GM20431 (cell line): ENCODE data around the gene GRIK1.

Experiments
- in situ Hi-C: fragments of 300-500 bp; cut with MseI, MboI; formaldehyde crosslinking; loops from one replicate; pipeline ENCODE4 v1.15.0; 2020; ENCODE audit warnings: low sequenced_read_pairs; ENCODE audit not compliant: unreplicated experiment

GRIK1 gene

DNA sequence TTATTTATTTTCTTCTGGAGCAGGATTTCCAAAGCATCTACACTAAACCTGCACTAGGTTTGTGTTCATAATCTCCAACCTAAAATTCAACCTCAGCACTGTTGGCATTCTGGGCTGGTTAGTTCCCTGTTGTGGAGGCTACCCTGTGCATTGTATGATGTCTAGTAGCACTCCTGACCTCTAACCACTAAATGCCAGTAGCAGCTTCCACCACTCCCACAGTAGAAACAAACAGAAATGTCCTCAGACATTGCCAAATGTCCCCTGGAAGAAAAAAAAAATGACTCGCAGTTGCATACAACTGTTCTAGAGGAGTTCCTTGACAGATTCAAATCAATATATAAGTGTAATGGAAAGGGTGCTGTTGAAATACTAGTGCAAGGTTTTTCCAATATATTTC, 18.9 kb downstream of the GRIK1 start:
- in situ Hi-C loops, result no loop called here

DNA sequence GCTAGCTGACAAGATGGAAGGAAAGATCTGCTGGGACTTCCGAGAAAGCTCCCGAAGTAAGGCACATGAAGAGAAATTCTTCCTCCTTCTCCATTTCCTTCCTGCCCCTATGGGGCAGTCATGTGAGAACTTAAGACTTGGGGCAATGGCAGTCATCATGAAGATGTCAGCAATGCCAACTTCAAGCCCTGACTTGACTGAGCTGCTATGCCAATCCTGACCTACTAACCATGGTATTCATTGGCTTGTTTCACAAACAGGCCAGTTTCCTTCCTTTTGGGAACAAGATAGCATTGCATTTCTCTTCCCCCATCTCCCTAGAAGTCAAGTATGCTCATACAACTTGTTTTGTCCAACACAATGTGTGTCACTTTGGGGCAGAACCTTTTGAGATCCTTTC, 25.5 kb downstream of the GRIK1 start:
- in situ Hi-C loops, result no loop called here

DNA sequence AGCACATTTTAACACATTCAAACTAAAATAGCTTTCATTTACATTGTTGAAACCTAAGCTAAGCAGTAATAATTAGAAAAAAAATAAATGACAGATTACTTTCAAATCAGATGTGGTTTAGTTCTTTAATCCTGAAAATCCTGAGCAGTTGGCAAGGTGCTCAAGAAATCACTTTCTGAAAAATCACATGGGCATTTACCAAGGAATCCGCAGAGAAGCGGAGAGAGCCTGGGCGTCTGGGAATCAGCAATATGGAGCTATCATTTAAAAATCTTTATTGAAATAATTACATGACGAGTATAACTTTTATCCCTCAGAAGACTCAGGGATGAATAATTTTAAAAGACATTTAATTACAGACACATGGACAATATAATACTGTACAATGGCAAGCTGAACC, 30.2 kb downstream of the GRIK1 start:
- in situ Hi-C loops, result no loop called here

DNA sequence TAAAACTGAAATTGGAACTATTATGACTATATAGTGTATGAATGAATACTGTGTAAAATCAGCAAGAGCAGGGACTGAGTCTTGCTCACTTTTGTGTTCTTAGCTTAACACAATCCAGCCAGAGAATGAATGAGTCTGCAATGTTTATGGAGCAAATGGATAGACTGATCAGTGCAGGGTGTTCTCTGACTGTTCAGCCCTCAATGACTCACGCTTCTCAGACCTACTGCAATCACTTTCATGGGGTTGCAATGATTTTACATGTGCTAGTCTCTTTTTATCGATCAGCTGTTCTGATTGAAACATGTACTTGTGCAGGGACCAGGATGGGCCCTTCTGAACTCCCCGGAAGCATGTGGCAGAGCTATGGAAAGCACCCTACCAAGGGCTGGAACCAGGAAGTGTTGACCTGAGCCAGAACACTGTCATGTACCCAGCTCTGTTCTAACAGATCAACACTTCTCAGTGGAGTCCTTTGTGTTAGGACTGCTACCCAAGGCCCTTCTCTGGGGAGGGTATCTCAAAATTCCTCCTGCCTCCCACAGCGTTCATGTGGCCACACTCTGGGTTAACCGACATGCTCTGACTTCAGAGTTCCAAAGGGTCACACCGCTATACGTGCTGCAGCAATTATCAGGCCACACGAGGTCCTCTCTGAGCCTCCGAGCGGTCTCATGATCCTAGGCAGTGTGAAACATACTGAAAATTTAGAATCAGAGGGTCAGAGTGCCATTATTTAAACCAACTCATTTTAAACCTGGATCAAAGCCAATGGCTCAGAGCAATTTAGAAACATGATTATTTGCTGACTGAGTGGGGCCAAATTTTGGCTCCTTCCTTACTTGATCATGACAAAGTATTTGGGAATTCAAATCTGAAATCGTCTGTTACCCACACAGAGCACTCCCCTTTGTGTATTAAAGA, 35.2 kb downstream of the GRIK1 start:
- in situ Hi-C loops, result no loop called here

DNA sequence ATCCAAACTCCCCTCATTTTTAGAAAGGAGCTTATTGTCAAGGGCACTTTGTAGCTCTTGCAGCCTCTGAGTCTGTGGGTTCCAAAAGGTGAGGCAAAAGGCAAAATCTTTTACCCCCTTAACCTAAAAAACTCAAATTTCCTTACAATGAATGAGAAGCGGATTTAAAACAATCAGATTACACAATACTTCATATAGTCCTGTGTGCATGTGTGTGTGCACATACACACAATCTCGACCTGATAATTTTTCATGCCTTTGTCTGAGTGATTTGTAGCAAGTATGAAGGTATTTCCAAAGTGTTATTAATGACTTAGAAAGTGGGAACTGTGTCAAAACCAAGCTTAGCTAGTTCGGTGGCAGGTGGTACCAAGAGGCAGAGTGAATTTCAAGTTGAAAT, 42.9 kb downstream of the GRIK1 start:
- in situ Hi-C loops, result no loop called here

DNA sequence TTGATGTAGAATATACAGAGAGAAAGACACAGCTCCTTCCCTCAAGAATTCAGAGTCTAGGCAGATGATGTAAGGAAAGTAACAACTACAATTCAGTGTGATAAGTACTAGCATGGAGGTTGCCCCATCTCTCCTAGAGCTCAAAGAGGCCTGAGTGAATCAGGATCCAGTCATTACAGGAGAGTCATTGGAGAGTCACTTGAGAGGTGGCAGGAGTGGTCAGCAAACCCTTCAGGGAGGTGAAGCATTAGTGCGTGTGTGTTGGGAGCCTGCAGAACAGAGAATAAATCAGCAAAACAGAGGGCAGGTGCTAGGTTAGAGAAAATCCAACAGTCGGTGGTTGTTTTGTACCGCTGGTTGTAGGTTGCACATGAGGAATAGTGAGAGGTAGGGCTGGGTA, 46.1 kb downstream of the GRIK1 start:
- in situ Hi-C loops, result no loop called here

DNA sequence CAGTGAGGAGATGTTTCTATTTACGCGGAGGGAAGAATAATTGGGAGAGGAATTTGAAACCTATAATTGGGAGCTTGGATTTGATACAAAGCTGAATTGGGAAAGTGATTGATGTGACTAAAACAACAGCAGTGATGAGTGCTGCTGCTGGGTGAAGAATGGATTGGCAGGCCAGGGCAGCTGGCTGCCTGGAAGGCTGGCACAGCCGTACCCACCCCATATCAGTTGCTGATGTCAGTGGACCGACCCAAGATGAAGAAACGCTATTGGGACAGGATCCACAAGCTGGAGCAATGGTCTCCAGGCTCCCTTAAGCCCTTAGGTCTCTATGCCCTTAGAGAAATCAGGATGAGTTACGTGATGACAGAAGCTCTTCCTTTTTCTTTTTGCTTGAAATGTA, 47.4 kb downstream of the GRIK1 start:
- in situ Hi-C loops, result no loop called here

DNA sequence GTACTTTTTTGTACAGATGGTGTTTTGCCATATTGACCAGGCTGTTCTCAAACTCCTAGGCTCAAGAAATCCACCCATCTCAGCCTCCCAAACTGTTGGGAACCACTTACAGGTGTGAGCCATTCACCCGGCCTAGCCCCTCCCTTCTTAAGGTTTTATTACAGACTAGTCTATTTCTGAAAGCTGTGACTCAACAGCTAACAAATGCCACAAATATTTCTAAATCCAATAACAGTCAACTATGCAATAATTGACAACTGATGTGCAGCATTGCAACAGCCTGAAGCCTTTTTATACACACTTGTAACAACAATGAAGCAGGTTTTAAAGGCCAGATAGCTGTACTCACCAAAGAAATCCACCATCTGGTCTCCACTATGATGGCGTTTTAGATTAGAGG, 51.4 kb downstream of the GRIK1 start:
- in situ Hi-C loops, result no loop called here

DNA sequence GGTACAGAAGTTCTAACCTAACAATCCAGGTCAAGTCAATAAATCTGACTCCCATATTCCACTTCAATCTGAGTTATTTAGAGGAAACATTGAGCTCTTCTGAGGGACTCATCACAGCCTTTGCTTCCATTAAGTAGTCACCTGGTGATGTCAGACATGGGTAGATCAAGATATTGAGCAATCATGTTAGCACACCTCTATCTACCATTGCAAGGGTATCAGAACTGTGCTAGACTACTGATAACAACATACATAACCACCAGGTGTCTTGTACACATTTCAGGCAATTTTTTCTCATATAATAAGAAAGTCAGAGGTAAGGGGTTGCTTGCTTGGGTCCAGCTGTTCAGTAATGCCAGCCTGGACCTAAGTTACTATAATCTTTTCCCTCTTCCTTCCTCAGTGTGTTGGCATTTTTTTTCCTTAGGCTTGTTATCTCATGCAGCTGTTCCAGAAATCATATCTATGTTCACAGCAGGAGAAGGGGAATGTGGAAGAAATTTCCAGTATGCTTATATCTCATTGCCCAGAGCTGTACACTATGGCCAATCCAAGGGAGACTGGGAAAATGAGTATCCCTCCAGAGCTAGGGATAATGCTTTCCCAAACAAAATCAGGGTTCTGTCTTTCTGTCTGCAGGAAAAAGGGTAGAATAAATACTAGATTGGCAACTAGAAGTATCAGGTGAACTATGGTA, 52.3 kb downstream of the GRIK1 start:
- in situ Hi-C loops, result no loop called here

DNA sequence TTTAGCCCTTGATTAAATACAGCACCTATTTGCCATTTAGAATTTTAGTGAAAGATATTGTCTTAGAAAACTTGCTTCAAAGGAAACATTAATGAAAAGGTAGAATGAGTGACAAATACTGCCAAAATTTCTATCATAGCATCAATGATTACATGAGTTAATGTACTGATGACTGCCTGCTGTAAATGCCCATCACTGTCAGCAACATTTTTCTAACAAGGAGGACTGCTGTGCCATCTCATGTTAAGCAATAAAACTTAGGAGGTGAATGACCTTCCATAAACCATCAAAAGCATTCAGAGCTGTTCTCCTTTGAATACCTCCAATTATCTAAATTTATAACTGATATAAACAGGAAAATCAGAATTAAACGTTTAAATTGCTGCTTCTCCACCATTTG, 54.3 kb downstream of the GRIK1 start:
- in situ Hi-C loops, result no loop called here

DNA sequence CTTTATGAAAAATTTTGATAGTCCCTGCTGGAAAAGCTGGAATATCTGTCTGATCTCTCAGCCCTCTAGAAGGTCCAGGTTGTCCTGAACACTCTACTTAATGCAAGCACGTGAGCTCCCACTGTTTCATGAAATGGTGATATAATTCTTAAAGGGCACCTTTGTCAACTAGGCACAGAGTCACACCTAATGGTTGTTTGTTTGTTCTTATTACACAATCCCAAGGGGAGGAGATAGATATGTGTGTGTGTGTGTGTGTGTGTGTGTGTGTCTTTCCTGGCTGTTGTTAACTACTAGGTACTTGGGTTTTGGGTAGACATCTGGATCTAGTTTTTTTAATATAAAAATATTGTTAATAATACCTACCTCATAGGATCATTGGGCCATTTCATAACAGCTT, 63.9 kb downstream of the GRIK1 start:
- in situ Hi-C loops, result no loop called here

DNA sequence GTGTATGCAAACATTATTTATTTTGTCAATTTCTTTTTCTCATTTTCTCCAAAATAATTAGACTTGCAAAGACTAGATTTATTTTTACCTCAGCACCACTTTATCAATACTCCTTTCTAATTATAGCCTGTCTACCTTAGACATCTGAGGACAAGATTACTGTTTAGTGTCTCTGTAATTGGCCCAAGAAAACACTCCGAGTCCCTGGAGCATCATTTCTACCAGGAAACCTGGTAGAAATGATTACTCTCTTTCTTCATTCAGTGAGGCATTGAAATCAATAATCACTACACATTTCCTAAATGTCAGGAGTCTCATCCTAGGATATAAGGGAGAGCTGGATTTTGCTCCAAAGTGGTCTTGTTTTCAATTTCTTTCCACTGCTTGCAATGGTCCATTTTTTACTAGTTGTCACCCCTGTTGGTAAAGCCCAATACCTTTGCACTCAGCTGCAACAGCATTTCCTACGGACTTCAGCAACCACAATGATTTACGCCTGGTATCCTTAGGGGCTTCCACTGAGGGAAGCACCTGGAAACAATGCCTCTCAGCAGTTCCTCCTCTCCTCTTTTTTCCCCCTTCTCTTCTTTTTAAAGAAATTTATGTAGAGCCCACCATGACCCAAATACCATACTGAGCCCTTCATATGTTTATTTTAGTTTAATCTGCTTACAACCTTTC, 64.6 kb downstream of the GRIK1 start:
- in situ Hi-C loops, result no loop called here

DNA sequence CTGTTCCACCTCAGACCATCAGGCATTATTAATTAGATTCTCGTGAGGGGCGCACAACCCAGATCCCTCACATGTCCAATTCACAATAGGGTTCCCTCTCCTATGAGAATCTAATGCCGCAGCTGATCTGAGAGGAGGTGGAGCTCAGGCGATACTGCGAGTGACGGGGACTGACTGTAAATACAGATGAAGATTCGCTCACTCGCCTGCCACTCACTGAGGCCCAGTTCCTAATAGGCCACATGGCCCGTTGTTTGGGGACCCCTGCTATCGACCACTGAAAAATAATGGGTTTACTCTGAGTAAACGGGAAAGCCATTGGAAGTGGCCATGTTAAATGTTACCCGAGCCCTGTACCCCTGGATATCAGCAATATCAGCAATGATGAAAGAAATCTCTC, 65.9 kb downstream of the GRIK1 start:
- in situ Hi-C loops, result no loop called here

DNA sequence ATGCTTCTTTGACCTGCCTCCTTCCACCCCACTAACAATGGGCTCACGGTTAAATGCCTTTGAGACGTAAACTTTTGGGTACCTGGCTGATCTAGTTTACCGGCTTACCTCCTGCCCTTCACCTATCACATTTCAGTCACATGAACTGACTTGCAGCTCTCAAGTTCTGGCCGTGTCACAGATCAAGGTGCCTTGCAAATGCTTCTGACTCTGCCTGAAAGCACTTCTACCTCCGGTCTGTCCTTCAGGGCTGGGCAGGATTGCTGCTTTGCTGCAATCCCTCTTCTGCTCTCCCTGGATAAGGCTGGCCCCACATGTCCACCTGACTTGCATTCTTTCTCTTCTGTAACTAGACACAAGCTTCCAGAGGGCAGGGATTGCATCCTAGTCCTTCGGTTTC, 69.0 kb downstream of the GRIK1 start:
- in situ Hi-C loops, result no loop called here

DNA sequence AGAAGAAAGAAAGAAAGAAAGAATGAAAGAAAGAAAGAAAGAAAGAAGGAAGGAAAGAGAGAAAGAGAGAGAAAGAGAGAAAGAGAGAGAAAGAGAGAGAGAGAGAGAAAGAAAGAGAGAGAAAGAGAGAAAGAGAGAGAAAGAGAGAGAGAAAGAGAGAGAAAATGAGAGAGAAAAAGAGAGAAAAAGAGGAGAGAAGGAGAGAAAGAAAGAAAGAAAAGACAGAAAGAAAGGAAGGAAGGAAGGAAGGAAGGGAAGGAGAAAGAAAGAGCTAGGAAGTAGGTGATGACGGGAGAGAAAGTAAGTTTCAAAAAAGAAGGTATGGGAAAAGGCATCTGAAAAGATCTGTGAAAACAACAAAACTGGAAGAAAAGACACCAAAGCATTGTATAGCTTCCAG, 72.0 kb downstream of the GRIK1 start:
- in situ Hi-C loops, result no loop called here

DNA sequence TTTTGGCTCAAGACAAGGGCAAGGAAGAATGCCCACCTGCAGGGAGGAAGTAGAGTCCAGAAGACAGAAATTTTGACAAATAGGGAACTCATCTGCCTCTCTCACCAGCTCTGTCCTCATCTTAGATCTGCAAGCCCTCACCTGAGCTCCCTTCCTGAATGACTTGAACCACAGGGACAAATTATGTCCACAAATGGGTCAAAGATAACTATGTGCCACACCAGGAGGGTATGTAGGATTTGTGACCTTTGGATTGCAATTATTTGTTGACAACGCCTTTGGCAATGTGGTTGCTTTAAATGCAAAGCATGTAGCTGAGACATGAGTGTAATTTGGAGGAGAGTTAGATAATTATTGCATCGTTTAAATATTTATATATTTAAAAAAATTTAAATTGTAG, 79.5 kb downstream of the GRIK1 start:
- in situ Hi-C loops, result no loop called here

DNA sequence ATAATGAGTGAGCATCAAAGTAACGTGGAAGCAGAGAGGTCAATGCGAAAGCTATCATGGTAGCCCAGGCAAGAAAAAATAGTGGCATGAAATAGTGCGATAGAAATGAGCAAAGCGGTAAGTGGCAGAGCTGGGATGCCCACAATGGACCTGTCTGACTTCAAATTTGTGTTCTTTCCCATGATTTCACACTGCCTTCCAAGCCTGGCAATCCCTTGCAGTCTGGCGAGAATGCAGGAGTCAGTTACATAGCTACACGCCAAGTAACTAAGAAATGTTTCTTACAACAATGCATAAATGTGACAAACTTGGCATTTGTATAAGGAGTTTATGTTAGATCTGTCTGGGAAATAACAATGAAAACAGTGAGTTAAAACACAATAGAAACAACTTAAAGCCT, 82.6 kb downstream of the GRIK1 start:
- in situ Hi-C loops, result no loop called here

DNA sequence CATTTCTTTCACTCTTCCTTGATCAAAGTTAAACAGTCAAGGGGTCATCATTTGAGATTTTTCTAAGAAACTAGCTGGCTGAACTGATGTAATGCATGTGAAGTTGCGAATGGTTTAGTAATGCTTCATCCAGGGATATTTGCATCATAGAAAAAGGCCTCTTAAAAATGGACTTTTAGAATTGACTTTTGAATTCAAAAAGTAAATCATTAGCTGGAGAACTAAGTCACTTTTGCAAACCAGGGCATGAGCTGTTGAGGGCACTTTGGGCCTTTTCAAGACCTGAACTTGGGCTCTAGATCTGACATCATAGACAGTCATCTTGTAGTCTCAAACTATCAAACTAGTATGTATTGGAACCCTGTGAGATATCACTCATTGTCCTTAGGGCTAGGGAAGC, 85.0 kb downstream of the GRIK1 start:
- in situ Hi-C loops, result no loop called here

DNA sequence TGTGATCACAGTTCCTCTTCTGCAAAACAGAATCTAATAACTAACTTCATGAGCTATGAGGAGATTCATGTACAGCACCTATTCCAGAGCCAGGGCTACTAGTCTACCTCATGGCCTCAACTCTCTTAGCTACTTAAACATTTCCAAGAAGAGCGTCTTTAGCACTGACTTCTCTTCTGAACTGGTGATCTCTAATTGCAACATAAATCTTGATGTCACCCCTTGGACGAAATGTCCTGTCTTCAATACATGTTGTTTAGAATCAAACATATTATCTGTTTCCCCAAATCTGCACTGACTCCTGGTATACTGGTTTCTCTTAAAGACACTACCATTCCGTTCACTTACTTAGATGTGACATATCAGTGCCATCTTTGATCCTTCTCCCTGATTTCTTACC, 88.2 kb downstream of the GRIK1 start:
- in situ Hi-C loops, result no loop called here

DNA sequence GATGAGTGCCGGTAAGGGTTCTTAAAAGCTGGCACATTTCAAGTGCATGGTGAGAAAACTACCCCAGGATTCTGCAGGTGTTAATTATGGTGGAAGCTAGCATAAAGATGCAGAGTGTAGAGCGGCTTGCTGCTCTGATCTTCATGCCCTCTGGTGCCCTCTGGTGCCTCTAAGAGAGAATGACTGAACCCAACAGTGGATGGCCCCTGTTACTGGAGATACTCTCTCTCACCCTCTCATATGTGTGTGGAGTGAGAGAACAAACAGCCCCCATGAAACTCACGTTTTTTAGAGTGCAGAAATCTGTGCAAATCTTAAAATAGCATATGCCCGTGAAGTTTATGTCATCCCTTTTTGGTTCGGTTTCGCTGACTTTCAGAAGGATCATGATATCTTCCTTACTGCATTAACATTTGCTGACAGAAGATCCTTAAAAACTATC, 90.0 kb downstream of the GRIK1 start:
- in situ Hi-C loops, result loop anchor here (25.0 kb wide), 1 partner anchor 362 kb away; no protein-coding TSS in a partner anchor

DNA sequence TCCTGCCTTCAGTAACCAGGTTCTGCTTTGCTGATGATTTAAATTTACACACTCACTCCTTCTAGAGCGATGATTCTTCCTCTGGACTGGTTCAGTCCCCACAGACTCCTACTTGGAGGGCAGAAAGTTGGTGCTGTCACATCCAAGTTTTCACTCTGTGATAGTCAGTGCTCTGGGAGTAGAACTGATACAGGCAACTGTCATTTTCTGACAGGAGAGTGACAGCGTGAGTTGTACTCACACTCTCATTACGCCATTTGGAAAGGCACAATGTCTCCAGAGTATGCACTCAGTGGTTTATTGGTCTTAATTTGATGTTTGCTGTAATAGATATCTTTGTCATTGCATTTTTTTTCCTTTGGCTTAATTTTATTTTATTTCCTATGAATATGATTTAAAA, 96.0 kb downstream of the GRIK1 start:
- in situ Hi-C loops, result loop anchor here (25.0 kb wide), 1 partner anchor 357 kb away; no protein-coding TSS in a partner anchor
